Activated T-cell treated with anti-CD3 and anti-CD28 coated beads for 4 hours (primary cell): ENCODE measurements around the gene FLYWCH1.
"Not testable (repeated sequence)": the region's sequence is repeated elsewhere in the genome, so short reads cannot be mapped to it uniquely, and the experiment has no call there.

Source experiments
- DNase-seq: peaks from one replicate; pipeline ENCODE4 v3.0.0-alpha.2; 2020

Gene FLYWCH1

GRCh38 chr16:2928151-2928550 is 16.4 kb downstream of the FLYWCH1 start:
- not testable (repeated sequence) for DNase-seq

DNA sequence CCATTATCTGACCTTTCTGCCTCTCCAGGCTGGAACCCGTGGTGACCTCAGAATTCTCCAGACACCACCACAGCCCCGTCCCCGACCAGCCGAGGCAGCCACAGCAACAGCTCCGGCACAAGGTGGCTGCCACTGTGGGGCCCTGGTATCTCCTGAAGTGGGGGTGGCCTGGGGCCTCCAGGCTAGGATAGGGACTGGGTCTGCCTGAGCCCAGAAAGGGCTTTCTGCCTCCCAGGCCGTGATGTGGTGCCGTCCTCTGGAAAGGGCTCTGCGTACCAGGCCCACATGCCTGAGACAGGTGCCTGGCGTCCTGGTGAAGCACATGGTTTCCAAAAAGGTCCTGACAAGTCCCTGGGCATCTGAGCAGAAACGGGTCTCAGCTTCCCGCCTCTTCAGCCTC is 17.1 kb downstream of the FLYWCH1 start:
- no peak for DNase-seq

DNA sequence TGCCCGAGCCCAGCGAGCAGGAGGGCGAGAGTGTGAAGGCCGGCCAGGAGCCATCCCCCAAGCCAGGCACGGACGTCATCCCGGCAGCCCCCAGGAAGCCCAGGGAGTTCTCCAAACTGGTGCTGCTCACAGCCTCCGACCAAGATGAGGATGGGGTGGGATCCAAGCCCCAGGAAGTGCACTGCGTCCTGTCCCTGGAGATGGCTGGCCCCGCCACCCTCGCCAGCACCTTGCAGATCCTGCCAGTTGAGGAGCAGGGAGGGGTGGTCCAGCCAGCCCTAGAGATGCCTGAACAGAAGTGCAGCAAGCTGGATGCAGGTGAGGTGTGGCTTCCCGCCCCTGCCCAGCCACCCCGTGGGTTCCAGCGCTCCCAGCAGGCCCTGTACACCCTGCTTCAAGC is 18.0 kb downstream of the FLYWCH1 start:
- DNase-seq: no peak

- no peak for DNase-seq
Measured at GRCh38 chr16:2930236-2930635, 18.5 kb downstream of the FLYWCH1 start.

- DNase-seq: not testable (repeated sequence)
Measured at GRCh38 chr16:2931231-2931914, 19.6 kb downstream of the FLYWCH1 start.

DNA sequence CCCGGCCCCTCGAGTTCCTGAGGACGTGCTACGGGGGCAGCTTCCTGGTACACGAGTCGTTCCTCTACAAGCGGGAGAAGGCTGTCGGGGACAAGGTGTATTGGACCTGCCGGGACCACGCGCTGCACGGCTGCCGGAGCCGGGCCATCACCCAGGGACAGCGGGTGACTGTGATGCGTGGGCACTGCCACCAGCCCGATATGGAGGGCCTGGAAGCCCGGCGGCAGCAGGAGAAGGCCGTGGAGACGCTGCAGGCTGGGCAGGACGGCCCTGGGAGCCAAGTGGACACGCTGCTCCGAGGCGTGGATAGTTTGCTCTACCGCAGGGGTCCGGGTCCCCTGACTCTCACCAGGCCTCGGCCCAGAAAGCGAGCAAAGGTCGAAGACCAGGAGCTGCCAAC is 21.4 kb downstream of the FLYWCH1 start:
- DNase-seq: no peak

- DNase-seq: no peak
Measured at GRCh38 chr16:2933701-2934100, 22.0 kb downstream of the FLYWCH1 start.

DNA sequence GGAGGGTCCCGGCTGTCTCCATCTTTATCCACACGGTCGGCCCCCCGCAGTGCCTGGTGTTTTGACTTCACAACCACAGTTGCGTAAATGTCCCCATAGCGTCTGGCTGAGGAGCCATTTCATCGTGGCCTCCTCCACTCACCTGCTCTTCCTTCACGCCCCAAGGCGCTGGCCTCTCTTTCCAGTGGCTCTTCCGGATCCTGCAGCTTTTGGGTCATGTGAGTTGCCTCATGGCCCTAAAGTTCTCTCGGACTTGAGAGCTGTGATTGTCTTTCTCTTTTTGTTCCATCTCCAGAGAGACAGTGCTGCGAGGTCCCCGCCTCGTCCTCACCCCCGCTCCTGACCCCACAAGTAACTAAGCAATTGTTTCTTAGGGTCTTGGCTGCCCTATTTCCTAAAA is 22.7 kb downstream of the FLYWCH1 start:
- DNase-seq: no peak

DNA sequence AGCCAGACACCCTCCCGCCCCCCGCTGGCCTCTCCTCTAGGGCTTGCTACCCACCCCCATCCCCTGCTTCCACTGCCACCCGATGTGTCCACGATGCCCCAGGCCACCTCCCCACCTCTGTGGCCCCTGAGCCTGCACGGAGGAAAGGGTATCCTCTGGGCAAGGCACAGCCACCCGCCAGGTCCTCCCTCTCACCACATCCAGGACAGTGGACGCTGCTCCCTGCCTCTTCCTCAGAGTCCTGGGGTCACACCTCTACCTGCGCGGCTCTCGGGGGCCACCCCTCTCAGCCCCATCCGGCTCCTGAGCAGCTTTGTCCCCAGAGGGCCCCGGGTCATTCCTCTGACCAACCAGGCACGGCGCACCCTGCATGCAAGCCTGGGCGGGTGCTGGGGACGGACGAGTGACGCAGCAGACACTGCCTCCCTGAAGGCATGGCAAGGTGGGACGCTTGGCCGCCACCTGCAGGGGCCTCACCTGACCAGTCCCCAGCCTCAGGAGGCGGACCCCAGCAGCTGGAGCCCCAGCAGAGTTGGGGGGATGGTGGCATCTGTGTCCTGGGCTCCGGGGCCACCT is 24.8 kb downstream of the FLYWCH1 start:
- DNase-seq: no peak

GRCh38 chr16:2937170-2937569 is 25.4 kb downstream of the FLYWCH1 start:
- DNase-seq: no peak

GRCh38 chr16:2938206-2938605 is 26.5 kb downstream of the FLYWCH1 start:
- DNase-seq: no peak

- no peak for DNase-seq
Measured at GRCh38 chr16:2939968-2940367, 28.2 kb downstream of the FLYWCH1 start.

- DNase-seq: no peak
Measured at GRCh38 chr16:2942045-2942444, 30.3 kb downstream of the FLYWCH1 start.

DNA sequence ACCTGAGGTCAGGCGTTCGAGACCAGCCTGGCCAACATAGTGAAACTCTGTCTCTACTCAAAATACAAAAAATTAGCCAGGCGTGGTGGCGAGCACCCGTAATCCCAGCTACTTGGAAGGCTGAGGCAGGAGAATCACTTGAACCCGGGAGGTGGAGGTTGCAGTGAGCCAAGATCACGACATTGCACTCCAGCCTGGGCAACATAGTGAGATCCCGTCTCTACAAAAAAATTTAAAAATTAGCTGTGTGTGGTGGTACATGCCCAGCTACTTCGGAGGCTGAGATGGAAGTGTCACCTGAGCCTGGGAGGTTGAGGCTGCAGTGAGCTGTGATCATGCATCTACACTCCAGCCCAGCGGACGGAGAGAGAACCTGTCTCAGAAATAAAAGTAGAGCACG is 32.0 kb downstream of the FLYWCH1 start:
- DNase-seq: not testable (repeated sequence)

- DNase-seq: no peak
Measured at GRCh38 chr16:2946649-2947048, 34.9 kb downstream of the FLYWCH1 start.

DNA sequence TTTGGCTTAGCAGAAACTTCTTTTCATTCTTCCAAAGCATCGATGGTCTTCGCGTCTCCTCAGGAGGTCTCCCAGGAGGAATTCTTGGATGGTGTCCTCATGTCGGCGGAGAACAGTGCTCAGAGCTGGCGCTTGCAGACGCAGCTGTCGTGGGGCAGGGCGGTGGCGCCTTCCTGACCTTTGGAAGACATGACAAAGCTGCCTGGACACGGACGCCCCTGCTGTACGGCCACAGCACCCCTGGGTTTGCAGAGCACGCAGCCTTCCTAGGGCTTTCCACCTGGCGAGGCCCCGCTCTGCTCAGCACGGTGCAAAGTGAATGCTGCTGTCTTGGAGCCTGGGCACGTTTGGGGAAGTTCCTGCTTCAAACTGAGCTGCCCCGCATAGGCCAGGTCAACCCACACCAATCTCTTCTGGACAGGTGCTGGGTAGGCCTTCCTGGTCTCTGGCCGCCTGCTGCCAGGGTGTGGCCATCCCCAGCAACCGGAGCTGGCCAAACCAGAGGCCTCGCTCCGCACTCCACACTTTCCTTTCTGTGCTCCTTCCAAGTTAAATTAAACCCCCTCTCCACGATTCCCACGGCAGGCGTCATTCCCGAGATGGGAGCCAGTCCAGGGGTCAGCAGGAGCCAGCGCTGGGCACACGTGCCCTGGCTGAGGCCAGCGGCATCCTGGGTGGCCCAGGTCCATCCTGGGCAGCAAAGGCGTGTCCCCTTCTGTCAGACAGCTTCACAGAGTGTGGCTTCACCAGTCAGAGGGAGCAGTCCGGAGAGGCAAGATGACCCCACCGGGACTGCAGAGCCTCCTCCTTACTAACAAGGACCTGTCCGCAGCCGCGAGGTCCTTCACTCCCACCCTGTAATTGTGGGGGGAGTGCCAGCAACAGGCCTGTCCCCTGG is 37.3 kb downstream of the FLYWCH1 start:
- no peak for DNase-seq

GRCh38 chr16:2949705-2950352 is 38.1 kb downstream of the FLYWCH1 start:
- no peak for DNase-seq

DNA sequence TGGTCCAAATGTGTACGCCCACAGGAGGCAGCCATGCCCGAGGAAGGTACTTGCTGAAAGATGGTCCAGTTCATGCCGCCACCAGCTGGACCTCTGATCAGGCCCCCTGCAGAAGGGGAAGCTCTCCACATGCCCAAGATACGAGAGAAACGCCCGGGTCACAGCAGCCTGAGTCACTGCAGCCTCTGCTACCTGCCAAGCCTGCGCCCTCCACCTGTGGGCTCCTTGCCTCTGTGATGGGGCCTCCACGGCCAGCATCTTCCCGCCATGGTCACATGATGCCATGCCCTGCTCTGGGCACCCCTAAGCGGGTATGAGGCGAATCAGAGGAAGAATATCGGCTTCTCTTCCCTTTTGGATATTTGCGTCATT is 38.6 kb downstream of the FLYWCH1 start:
- no peak for DNase-seq

DNA sequence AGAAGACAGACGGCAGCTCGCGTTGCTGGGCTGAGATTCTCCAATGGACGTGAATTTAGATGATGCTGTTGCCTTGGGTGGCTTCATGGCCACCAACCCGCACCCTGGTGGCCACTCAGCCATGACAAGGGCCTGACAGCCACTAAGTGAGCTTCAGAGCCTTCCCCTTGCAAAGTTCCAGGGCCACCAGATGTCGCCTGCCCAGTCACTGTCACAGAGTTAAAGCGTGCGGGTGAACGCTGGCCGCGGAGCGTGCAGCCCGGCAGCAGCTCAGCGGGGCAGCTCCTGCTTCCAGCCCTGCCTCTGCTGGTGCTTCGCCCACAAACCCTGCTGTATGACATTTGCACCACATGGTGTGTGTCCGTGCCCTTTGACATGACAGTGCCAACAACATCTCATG is 39.0 kb downstream of the FLYWCH1 start:
- no peak for DNase-seq

- DNase-seq: no peak
Measured at GRCh38 chr16:2952679-2953078, 40.9 kb downstream of the FLYWCH1 start.

- no peak for DNase-seq
Measured at GRCh38 chr16:2953706-2954627, 42.2 kb downstream of the FLYWCH1 start.

GRCh38 chr16:2954656-2955381 is 43.1 kb downstream of the FLYWCH1 start:
- no peak for DNase-seq
